Neural cell (in vitro differentiated cells): Measurements from ENCODE around the gene STEAP2. TPM values are rescaled to one million over a fixed set of nuclear protein-coding genes. Genes with fewer than 3 reads are reported as not detected.

Experiments used
- H2AFZ ChIP-seq: fragments of 200-600, 300-800 bp; sonication (generic), shearing (Covaris generic); 2 replicates; pipeline ENCODE4 v1.6.0; 2014; ENCODE audit warnings: low read depth, mild to moderate bottlenecking, antibody characterized with exemption, low read length, moderate library complexity
- H3F3A ChIP-seq: fragments of 200-600 bp; shearing (Covaris generic); 2 replicates; pipeline ENCODE4 v1.6.1; 2016; ENCODE audit warnings: mild to moderate bottlenecking, moderate library complexity, mixed read lengths, antibody characterized with exemption, low read length; ENCODE audit not compliant: insufficient read depth, poor library complexity, severe bottlenecking
- H3K27ac ChIP-seq: fragments of 200-600, 300-800 bp; sonication (generic), shearing (Covaris generic); 2 replicates; pipeline ENCODE4 v1.5.1; 2014; ENCODE audit warnings: mild to moderate bottlenecking, low read length, moderate library complexity
- H3K27me3 ChIP-seq: fragments of 300-800, 200-600 bp; sonication (generic), shearing (Covaris generic); 2 replicates; pipeline ENCODE4 v1.6.0; 2014; ENCODE audit warnings: mild to moderate bottlenecking, low read depth, low read length, moderate library complexity; ENCODE audit not compliant: insufficient read depth
- H3K36me3 ChIP-seq: fragments of 300-800, 200-600 bp; sonication (generic), shearing (Covaris generic); 2 replicates; pipeline ENCODE4 v1.5.1; 2014; ENCODE audit warnings: mild to moderate bottlenecking, antibody characterized with exemption, low read length, moderate library complexity; ENCODE audit not compliant: insufficient read depth
- H3K4me2 ChIP-seq: fragments of 300-800, 200-600 bp; sonication (generic), shearing (Covaris generic); 2 replicates; pipeline ENCODE4 v1.6.0; 2014; ENCODE audit warnings: mild to moderate bottlenecking, low read length
- H3K4me3 ChIP-seq: fragments of 300-800, 200-600 bp; sonication (generic), shearing (Covaris generic); 2 replicates; pipeline ENCODE4 v1.5.1; 2014; ENCODE audit warnings: mild to moderate bottlenecking, low read length, moderate library complexity
- H3K79me2 ChIP-seq: fragments of 200-600 bp; shearing (Covaris generic); replicated peaks from 2 replicates; pipeline ENCODE4 v1.6.0; 2014; ENCODE audit warnings: mild to moderate bottlenecking, low read length, moderate library complexity; ENCODE audit not compliant: insufficient read depth
- H3K9ac ChIP-seq: fragments of 300-800, 200-600 bp; sonication (generic), shearing (Covaris generic); 2 replicates; pipeline ENCODE4 v1.6.1; 2016; ENCODE audit warnings: mild to moderate bottlenecking, low read length, mixed read lengths
- H3K9me2 ChIP-seq: fragments of 200-600 bp; shearing (Covaris generic); 2 replicates; pipeline ENCODE4 v1.6.1; 2016; ENCODE audit warnings: mild to moderate bottlenecking, low read length, mixed read lengths; ENCODE audit not compliant: insufficient read depth
- H3K9me3 ChIP-seq: fragments of 200-600, 300-800 bp; sonication (generic), shearing (Covaris generic); 2 replicates; pipeline ENCODE4 v1.6.1; 2016; ENCODE audit warnings: mild to moderate bottlenecking, mixed run types, low read length, moderate library complexity, mixed read lengths
- H4K20me1 ChIP-seq: fragments of 200-600 bp; shearing (Covaris generic); 2 replicates; pipeline ENCODE4 v1.6.1; 2016; ENCODE audit warnings: mild to moderate bottlenecking, mixed run types; ENCODE audit not compliant: insufficient read depth
- EP300 ChIP-seq: fragments of 450-650 bp; conservative IDR thresholded peaks from 2 replicates; pipeline ENCODE4 v1.6.1; 2014; ENCODE audit warnings: antibody characterized with exemption, mild to moderate bottlenecking, moderate library complexity; ENCODE audit not compliant: poor library complexity, severe bottlenecking
- EZH2 ChIP-seq: fragments of 200-600, 300-800 bp; shearing (Covaris generic), sonication (generic); IDR thresholded peaks from 2 replicates; pipeline ENCODE4 v1.6.1; 2014; ENCODE audit warnings: antibody characterized with exemption, low read length, borderline replicate concordance, mild to moderate bottlenecking; ENCODE audit not compliant: insufficient read depth, poor library complexity, severe bottlenecking
- MXI1 ChIP-seq: fragments of 450-650 bp; conservative IDR thresholded peaks from 2 replicates; pipeline ENCODE4 v1.6.1; 2014; ENCODE audit warnings: antibody characterized with exemption, mild to moderate bottlenecking; ENCODE audit not compliant: poor library complexity, severe bottlenecking
- POLR2AphosphoS5 ChIP-seq: IDR thresholded peaks from 2 replicates; pipeline ENCODE4 v1.6.1; 2012
- RAD21 ChIP-seq: fragments of 450-650 bp; conservative IDR thresholded peaks from 2 replicates; pipeline ENCODE4 v1.6.1; 2014; ENCODE audit warnings: antibody characterized with exemption, mild to moderate bottlenecking, moderate library complexity
- REST ChIP-seq: IDR thresholded peaks from 2 replicates; pipeline ENCODE4 v1.6.1; 2012; ENCODE audit warnings: borderline replicate concordance
- SMC3 ChIP-seq: fragments of 450-650 bp; conservative IDR thresholded peaks from 2 replicates; pipeline ENCODE4 v1.6.1; 2014; ENCODE audit warnings: antibody characterized with exemption, mild to moderate bottlenecking, moderate library complexity; ENCODE audit not compliant: poor library complexity
- TAF1 ChIP-seq: IDR thresholded peaks from 2 replicates; pipeline ENCODE4 v1.6.1; 2012; ENCODE audit warnings: low read depth
- polyA minus RNA-seq: library from RNA; depleted of rRNA, polyadenylated mRNA; stranded (reverse); fragments of >200 nt; gene quantifications from 2 replicates; pipeline ENCODE4 v1.2.3, GENCODE V29; 2014
- polyA plus RNA-seq: library from polyadenylated mRNA; depleted of rRNA; stranded (reverse); fragments of >200 nt; gene quantifications from 2 replicates; pipeline ENCODE4 v1.2.3, GENCODE V29; 2014
- TF ChIP-seq, protein P1 (sequence below): fragments of 450-650 bp; IDR thresholded peaks from 2 replicates; pipeline ENCODE4 v1.5.1; 2014; ENCODE audit warnings: antibody characterized with exemption, mild to moderate bottlenecking, moderate library complexity; ENCODE audit not compliant: poor library complexity, severe bottlenecking

Gene STEAP2
- polyA plus RNA-seq (4.6 and 5.9 TPM in 2 replicates), polyA minus RNA-seq (6.3 and 9.1 TPM in 2 replicates)

GRCh38 chr7:90211391-90212148 lies at the start of gene STEAP2:
Gene STEAP2, plus strand, starts transcription at chr7:90211740. Its CDS starts 13,343 bp downstream, at chr7:90225083.
- Histone ChIP-seq H3K4me2 (peak within 1 kb of the TSS; percentile 89), H3K9me2 (no peaks in the 10 kb centered on the region), H3K36me3 (no peaks in the 10 kb centered on the region), H3K9me3 (no peaks in the 10 kb centered on the region), H2AFZ (peak within 1 kb of the TSS; percentile 62), H3K9ac (peak within 1 kb of the TSS; percentile 73), H4K20me1 (no peaks in the 10 kb centered on the region), H3F3A (no peaks in the 10 kb centered on the region), H3K79me2 (no peaks in the 10 kb centered on the region), H3K27ac (peak within 1 kb of the TSS; percentile 35), H3K27me3 (peaks cover 5% of the 10 kb centered on the region), H3K4me3 (peak within 1 kb of the TSS; percentile 80)
- TF ChIP-seq TAF1 (no peak), REST (peak; percentile 9), EZH2 (no peak), POLR2AphosphoS5 (peak; percentile 50), MXI1 (peak; percentile 63), SMC3 (peak; percentile 47), EP300 (peak; percentile 40), RAD21 (peak; percentile 44)
- TF ChIP-seq, protein P1, sequence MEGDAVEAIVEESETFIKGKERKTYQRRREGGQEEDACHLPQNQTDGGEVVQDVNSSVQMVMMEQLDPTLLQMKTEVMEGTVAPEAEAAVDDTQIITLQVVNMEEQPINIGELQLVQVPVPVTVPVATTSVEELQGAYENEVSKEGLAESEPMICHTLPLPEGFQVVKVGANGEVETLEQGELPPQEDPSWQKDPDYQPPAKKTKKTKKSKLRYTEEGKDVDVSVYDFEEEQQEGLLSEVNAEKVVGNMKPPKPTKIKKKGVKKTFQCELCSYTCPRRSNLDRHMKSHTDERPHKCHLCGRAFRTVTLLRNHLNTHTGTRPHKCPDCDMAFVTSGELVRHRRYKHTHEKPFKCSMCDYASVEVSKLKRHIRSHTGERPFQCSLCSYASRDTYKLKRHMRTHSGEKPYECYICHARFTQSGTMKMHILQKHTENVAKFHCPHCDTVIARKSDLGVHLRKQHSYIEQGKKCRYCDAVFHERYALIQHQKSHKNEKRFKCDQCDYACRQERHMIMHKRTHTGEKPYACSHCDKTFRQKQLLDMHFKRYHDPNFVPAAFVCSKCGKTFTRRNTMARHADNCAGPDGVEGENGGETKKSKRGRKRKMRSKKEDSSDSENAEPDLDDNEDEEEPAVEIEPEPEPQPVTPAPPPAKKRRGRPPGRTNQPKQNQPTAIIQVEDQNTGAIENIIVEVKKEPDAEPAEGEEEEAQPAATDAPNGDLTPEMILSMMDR: peak; percentile 83

- Histone ChIP-seq H2AFZ (no peak overlapping the region), H3K9ac (no peak overlapping the region), H3K27me3 (no peaks in the 10 kb centered on the region), H3K4me2 (no peak overlapping the region), H3K4me3 (no peak overlapping the region), H3K36me3 (no peaks in the 10 kb centered on the region), H4K20me1 (no peaks in the 10 kb centered on the region), H3K79me2 (no peaks in the 10 kb centered on the region), H3K9me2 (no peaks in the 10 kb centered on the region), H3K27ac (no peak overlapping the region), H3K9me3 (no peaks in the 10 kb centered on the region), H3F3A (no peaks in the 10 kb centered on the region)
- no peak for TF ChIP-seq POLR2AphosphoS5
- TF ChIP-seq RAD21: no peak
- no peak for TF ChIP-seq TAF1
- TF ChIP-seq, protein P1: no peak
- no peak for TF ChIP-seq SMC3
- no peak for TF ChIP-seq MXI1
- TF ChIP-seq EZH2: no peak
- no peak for TF ChIP-seq REST
- no peak for TF ChIP-seq EP300
Observed at GRCh38 chr7:90163534-90163933, 48.0 kb upstream of the STEAP2 start.
